ENCODE data around the gene RFX2. TPM values are rescaled to one million over a fixed set of nuclear protein-coding genes. Genes with fewer than 3 reads are reported as not detected.
"Not testable (repeated sequence)": the region's sequence is repeated elsewhere in the genome, so short reads cannot be mapped to it uniquely, and the experiment has no call there.

The RFX2 gene
- total RNA-seq, 1 donor: 6.5 TPM

GRCh38 chr19:5991244-5991838, 119.0 kb downstream of the RFX2 start:
- no peak overlapping the region for H3K4me3 ChIP-seq (ENCODE audit: low read depth, low read length)
- no peak for DNase-seq (ENCODE audit: low read depth)
- no peak for TF ChIP-seq CTCF (IDR thresholded peaks at IDR 0.05; ENCODE audit: insufficient read depth, low read depth, low read length)

- no peak for TF ChIP-seq CTCF (IDR thresholded peaks at IDR 0.05; ENCODE audit: insufficient read depth, low read depth, low read length)
- no peak for DNase-seq (ENCODE audit: low read depth)
- H3K4me3 ChIP-seq (ENCODE audit: low read depth, low read length): peak overlapping the region; percentile 39
Measured at GRCh38 chr19:5990289-5990797, 120.0 kb downstream of the RFX2 start.

GRCh38 chr19:5989388-5990074, 120.8 kb downstream of the RFX2 start:
- H3K4me3 ChIP-seq (ENCODE audit: low read depth, low read length): no peak overlapping the region
- no peak for DNase-seq (ENCODE audit: low read depth)
- TF ChIP-seq CTCF (IDR thresholded peaks at IDR 0.05; ENCODE audit: insufficient read depth, low read depth, low read length): no peak

GRCh38 chr19:5988517-5989387, 121.5 kb downstream of the RFX2 start:
- TF ChIP-seq CTCF (IDR thresholded peaks at IDR 0.05; ENCODE audit: insufficient read depth, low read depth, low read length): no peak
- no peak for DNase-seq (ENCODE audit: low read depth)
- H3K4me3 ChIP-seq (ENCODE audit: low read depth, low read length): no peak overlapping the region

GRCh38 chr19:5987077-5987818, 123.1 kb downstream of the RFX2 start:
- peak; percentile 97 for TF ChIP-seq CTCF (IDR thresholded peaks at IDR 0.05; ENCODE audit: insufficient read depth, low read depth, low read length)
- DNase-seq (ENCODE audit: low read depth): peak; percentile 83
- peak overlapping the region; percentile 41 for H3K4me3 ChIP-seq (ENCODE audit: low read depth, low read length)

- not testable (repeated sequence) for H3K4me3 ChIP-seq (ENCODE audit: low read depth, low read length); DNase-seq (ENCODE audit: low read depth)
Measured at GRCh38 chr19:5985837-5986236, 124.5 kb downstream of the RFX2 start.
